ENCODE results near the gene SERPINB5.

SERPINB5 gene

GRCh38 chr18:63467699-63468098 lies 9.1 kb upstream of the SERPINB5 start:
- in situ Hi-C loops (cut with HindIII; ENCODE audit: low sequenced_read_pairs) = no loop called here

GRCh38 chr18:63468575-63468974 lies 8.2 kb upstream of the SERPINB5 start:
- in situ Hi-C loops (cut with HindIII; ENCODE audit: low sequenced_read_pairs) = no loop called here

GRCh38 chr18:63470751-63471150 lies 6.0 kb upstream of the SERPINB5 start:
- in situ Hi-C loops (cut with HindIII; ENCODE audit: low sequenced_read_pairs) = no loop called here

GRCh38 chr18:63472380-63472779 lies 4.4 kb upstream of the SERPINB5 start:
- in situ Hi-C loops (cut with HindIII; ENCODE audit: low sequenced_read_pairs) = no loop called here

- in situ Hi-C loops (cut with HindIII; ENCODE audit: low sequenced_read_pairs) = no loop called here
Measured at GRCh38 chr18:63477200-63477599, 442 bp downstream of the SERPINB5 start.

- in situ Hi-C loops (cut with HindIII; ENCODE audit: low sequenced_read_pairs) = no loop called here
Measured at GRCh38 chr18:63477968-63478367, 1.2 kb downstream of the SERPINB5 start.

GRCh38 chr18:63479826-63480225 lies 3.1 kb downstream of the SERPINB5 start:
- in situ Hi-C loops (cut with HindIII; ENCODE audit: low sequenced_read_pairs) = no loop called here

GRCh38 chr18:63480476-63480875 lies 3.7 kb downstream of the SERPINB5 start:
- in situ Hi-C loops (cut with HindIII; ENCODE audit: low sequenced_read_pairs) = no loop called here

GRCh38 chr18:63480915-63481314 lies 4.2 kb downstream of the SERPINB5 start:
- in situ Hi-C loops (cut with HindIII; ENCODE audit: low sequenced_read_pairs) = no loop called here

- in situ Hi-C loops (cut with HindIII; ENCODE audit: low sequenced_read_pairs) = no loop called here
Measured at GRCh38 chr18:63487676-63488075, 10.9 kb downstream of the SERPINB5 start.

GRCh38 chr18:63488160-63488559 lies 11.4 kb downstream of the SERPINB5 start:
- in situ Hi-C loops (cut with HindIII; ENCODE audit: low sequenced_read_pairs) = no loop called here

GRCh38 chr18:63492851-63493250 lies 16.1 kb downstream of the SERPINB5 start:
- in situ Hi-C loops (cut with HindIII; ENCODE audit: low sequenced_read_pairs) = no loop called here

GRCh38 chr18:63495675-63496074 lies 18.9 kb downstream of the SERPINB5 start:
- in situ Hi-C loops (cut with HindIII; ENCODE audit: low sequenced_read_pairs) = no loop called here

GRCh38 chr18:63505566-63506335 lies 29.0 kb downstream of the SERPINB5 start:
- in situ Hi-C loops (cut with HindIII; ENCODE audit: low sequenced_read_pairs) = no loop called here

GRCh38 chr18:63506336-63506646 lies 29.5 kb downstream of the SERPINB5 start:
- in situ Hi-C loops (cut with HindIII; ENCODE audit: low sequenced_read_pairs) = no loop called here

GRCh38 chr18:63508596-63508995 lies 31.8 kb downstream of the SERPINB5 start:
- in situ Hi-C loops (cut with HindIII; ENCODE audit: low sequenced_read_pairs) = no loop called here

GRCh38 chr18:63511285-63511684 lies 34.5 kb downstream of the SERPINB5 start:
- in situ Hi-C loops (cut with HindIII; ENCODE audit: low sequenced_read_pairs) = no loop called here

GRCh38 chr18:63514326-63514725 lies 37.6 kb downstream of the SERPINB5 start:
- in situ Hi-C loops (cut with HindIII; ENCODE audit: low sequenced_read_pairs) = no loop called here

- in situ Hi-C loops (cut with HindIII; ENCODE audit: low sequenced_read_pairs) = no loop called here
Measured at GRCh38 chr18:63514888-63515678, 38.3 kb downstream of the SERPINB5 start.

- in situ Hi-C loops (cut with HindIII; ENCODE audit: low sequenced_read_pairs) = no loop called here
Measured at GRCh38 chr18:63515801-63516200, 39.0 kb downstream of the SERPINB5 start.

- in situ Hi-C loops (cut with HindIII; ENCODE audit: low sequenced_read_pairs) = no loop called here
Measured at GRCh38 chr18:63518178-63519012, 41.6 kb downstream of the SERPINB5 start.

Data from DLD1 (cell line).